ENCODE results near the gene RAVER1.

DNA sequence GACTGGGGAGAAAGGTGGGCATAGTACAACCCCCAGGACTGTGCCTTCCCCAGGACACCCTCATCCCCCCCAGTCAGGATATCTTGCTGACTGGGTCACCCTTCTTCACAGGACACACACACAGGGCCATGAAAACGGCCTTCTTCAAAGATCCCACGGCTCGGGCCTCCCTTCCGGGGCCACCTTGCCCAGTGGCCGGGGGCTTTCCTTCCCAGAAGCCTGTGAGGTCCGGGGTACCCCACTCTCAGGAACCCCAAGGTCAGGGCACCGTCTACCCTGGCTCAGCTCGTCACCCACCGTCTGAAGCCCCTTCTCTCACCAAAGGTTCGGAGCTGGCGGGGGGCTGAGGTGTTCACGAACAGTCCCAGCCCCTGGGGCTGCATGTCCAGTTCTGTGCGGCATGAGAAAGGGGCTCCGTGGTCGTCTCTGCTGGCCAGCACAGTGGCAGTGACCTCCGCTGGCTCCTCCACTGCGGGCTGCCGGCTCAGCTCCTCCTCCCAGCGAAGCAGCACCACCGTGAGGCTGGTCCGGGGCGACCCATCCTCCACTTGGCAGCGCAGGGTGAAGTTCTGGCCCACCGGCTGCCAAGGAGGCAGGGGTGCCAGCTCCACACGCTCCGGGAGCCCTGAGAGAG is 2.1 kb upstream of the RAVER1 start:
- no peak for TF ChIP-seq POLR2A (IDR thresholded peaks at IDR 0.05; ENCODE audit: low read length)
- TF ChIP-seq GATA1 (IDR thresholded peaks at IDR 0.05; ENCODE audit: low read depth, low read length) = no peak

Data from erythroblast (primary cell).